Neural cell (in vitro differentiated cells): ENCODE data around the gene CELA3A.
"Not testable (repeated sequence)": the region's sequence is repeated elsewhere in the genome, so short reads cannot be mapped to it uniquely, and the experiment has no call there.

ENCODE experiments used
- EP300 ChIP-seq: fragments of 450-650 bp; conservative IDR thresholded peaks from 2 replicates; pipeline ENCODE4 v1.6.1; 2014; ENCODE audit warnings: antibody characterized with exemption, mild to moderate bottlenecking, moderate library complexity; ENCODE audit not compliant: poor library complexity, severe bottlenecking
- EZH2 ChIP-seq: fragments of 200-600, 300-800 bp; shearing (Covaris generic), sonication (generic); IDR thresholded peaks from 2 replicates; pipeline ENCODE4 v1.6.1; 2014; ENCODE audit warnings: antibody characterized with exemption, low read length, borderline replicate concordance, mild to moderate bottlenecking; ENCODE audit not compliant: insufficient read depth, poor library complexity, severe bottlenecking
- MXI1 ChIP-seq: fragments of 450-650 bp; conservative IDR thresholded peaks from 2 replicates; pipeline ENCODE4 v1.6.1; 2014; ENCODE audit warnings: antibody characterized with exemption, mild to moderate bottlenecking; ENCODE audit not compliant: poor library complexity, severe bottlenecking
- POLR2AphosphoS5 ChIP-seq: IDR thresholded peaks from 2 replicates; pipeline ENCODE4 v1.6.1; 2012
- RAD21 ChIP-seq: fragments of 450-650 bp; conservative IDR thresholded peaks from 2 replicates; pipeline ENCODE4 v1.6.1; 2014; ENCODE audit warnings: antibody characterized with exemption, mild to moderate bottlenecking, moderate library complexity
- REST ChIP-seq: IDR thresholded peaks from 2 replicates; pipeline ENCODE4 v1.6.1; 2012; ENCODE audit warnings: borderline replicate concordance
- TAF1 ChIP-seq: IDR thresholded peaks from 2 replicates; pipeline ENCODE4 v1.6.1; 2012; ENCODE audit warnings: low read depth
- TF ChIP-seq, protein P1 (sequence below): fragments of 450-650 bp; IDR thresholded peaks from 2 replicates; pipeline ENCODE4 v1.5.1; 2014; ENCODE audit warnings: antibody characterized with exemption, mild to moderate bottlenecking, moderate library complexity; ENCODE audit not compliant: poor library complexity, severe bottlenecking

DNA sequence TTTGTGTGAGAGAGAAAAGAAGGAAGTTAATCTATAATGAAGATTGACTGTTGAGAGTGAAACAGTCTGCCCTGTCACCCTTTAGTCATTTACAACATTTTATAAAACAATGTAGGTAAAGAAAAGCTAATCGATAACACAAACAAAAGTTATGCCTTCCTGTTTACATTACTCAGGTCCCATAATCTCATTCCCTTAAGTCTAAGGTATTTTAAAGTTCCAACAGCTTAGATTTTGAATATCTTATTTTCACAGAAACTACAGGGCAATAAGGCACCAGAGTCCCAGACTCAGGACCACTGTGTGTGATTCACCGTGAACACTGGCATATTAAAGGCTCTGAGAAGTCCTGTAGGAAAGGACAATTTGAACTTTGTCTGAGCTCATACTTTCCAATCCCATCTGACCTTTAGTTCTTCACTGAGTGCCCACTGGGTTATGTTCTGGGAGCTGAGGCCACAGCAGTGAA, 28.4 kb upstream of the CELA3A start:
- not testable (repeated sequence) for TF ChIP-seq EP300, TAF1, RAD21, MXI1, POLR2AphosphoS5, EZH2, REST
- TF ChIP-seq, protein P1, sequence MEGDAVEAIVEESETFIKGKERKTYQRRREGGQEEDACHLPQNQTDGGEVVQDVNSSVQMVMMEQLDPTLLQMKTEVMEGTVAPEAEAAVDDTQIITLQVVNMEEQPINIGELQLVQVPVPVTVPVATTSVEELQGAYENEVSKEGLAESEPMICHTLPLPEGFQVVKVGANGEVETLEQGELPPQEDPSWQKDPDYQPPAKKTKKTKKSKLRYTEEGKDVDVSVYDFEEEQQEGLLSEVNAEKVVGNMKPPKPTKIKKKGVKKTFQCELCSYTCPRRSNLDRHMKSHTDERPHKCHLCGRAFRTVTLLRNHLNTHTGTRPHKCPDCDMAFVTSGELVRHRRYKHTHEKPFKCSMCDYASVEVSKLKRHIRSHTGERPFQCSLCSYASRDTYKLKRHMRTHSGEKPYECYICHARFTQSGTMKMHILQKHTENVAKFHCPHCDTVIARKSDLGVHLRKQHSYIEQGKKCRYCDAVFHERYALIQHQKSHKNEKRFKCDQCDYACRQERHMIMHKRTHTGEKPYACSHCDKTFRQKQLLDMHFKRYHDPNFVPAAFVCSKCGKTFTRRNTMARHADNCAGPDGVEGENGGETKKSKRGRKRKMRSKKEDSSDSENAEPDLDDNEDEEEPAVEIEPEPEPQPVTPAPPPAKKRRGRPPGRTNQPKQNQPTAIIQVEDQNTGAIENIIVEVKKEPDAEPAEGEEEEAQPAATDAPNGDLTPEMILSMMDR = not testable (repeated sequence)
